Naive B cell (primary cell): ENCODE results near the gene ADAM15. TPM values are rescaled to one million over a fixed set of nuclear protein-coding genes. Genes with fewer than 3 reads are reported as not detected.
A peak's percentile ranks its signal among the peaks of the same experiment; 100 is the strongest.

ENCODE experiments used
- ATAC-seq, 2 donors: fragments of 150-1000 bp; cut with Tn5 transposase; 2 replicates each; pipeline ENCODE4 v1.10.0; 2021; ENCODE audit warnings: low read depth in 2 of 2, mild to moderate bottlenecking in 2 of 2, moderate library complexity in 2 of 2
- DNase-seq: peaks from one replicate; pipeline ENCODE4 v3.0.0; 2022
- H3K27ac Mint-ChIP-seq, 6 donors: one replicate each; pipeline ENCODE4 v1.8.0; 2020 to 2022; ENCODE audit warnings: mild to moderate bottlenecking in 6 of 6, mixed read lengths in 6 of 6, moderate library complexity in 5 of 6, inconsistent platforms in 2 of 6
- H3K27me3 Mint-ChIP-seq, 3 donors: one replicate each; pipeline ENCODE4 v1.8.0; 2021 to 2022; ENCODE audit warnings: mixed read lengths in 3 of 3, mild to moderate bottlenecking in 1 of 3
- H3K36me3 Mint-ChIP-seq, 2 donors: one replicate each; pipeline ENCODE4 v1.8.0; 2020 to 2022; ENCODE audit warnings: mixed read lengths in 2 of 2, inconsistent platforms in 1 of 2, mild to moderate bottlenecking in 1 of 2
- H3K4me1 Mint-ChIP-seq, 3 donors: one replicate each; pipeline ENCODE4 v1.8.0; 2020 to 2022; ENCODE audit warnings: mixed read lengths in 3 of 3, inconsistent platforms in 1 of 3, mild to moderate bottlenecking in 1 of 3, moderate library complexity in 1 of 3
- H3K4me3 Mint-ChIP-seq, 8 donors: one replicate each; pipeline ENCODE4 v1.8.0; 2020 to 2022; ENCODE audit warnings: mild to moderate bottlenecking in 8 of 8, mixed read lengths in 8 of 8, moderate library complexity in 8 of 8, inconsistent platforms in 2 of 8
- H3K9me3 Mint-ChIP-seq, 7 donors: one replicate each; pipeline ENCODE4 v1.8.0; 2020 to 2022; ENCODE audit warnings: mixed read lengths in 7 of 7, mild to moderate bottlenecking in 5 of 7, inconsistent platforms in 2 of 7, moderate library complexity in 1 of 7
- polyA plus RNA-seq, 6 donors: library from polyadenylated mRNA; unstranded; fragments of 300-500 nt; fragmentation: Illumina TruSeq; gene quantifications; one replicate each; pipeline ENCODE4 v1.2.3, GENCODE V29; 2021; ENCODE audit warnings: low read depth in 6 of 6

ADAM15 gene
- polyA plus RNA-seq = 1 to 10 TPM; 2.8 to 8.8 (median 7.0) TPM

DNA sequence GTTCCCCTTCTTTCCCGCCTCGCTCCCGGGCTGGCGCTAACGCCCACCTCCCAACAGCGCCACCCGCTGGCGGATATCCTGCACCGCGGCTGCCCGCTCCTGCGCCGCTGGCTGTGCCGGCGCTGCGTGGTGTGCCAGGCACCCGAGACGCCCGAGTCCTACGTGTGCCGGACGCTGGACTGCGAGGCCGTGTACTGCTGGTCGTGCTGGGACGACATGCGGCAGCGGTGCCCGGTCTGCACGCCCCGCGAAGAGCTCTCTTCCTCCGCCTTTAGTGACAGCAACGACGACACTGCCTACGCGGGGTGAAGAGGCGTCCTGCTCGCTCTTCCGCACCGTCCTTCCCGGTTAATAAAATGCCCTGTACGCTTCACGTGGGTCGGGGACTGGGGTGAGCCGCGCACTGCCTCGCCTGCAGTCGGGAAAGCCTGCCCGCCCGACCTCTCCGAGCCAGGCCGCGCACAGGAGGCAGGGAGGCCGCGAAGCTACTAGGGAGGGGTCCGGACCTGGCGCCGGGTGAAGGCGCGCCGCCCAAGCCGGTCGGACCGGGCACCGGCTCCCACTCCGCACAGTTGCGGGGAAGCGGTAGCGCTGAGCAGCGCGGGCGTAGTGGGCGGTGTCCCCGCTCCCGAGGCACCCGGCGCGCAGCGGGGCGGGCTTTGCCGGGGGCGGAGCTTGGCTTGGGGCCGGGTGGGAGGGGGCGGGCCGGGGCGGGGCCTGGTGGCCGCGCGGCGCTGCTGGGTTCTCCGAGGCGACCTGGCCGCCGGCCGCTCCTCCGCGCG is at the start of gene ADAM15:
TSS of gene ADAM15 (plus strand) at position 757 of the 782 bp plus-strand sequence. CDS start 71 bp downstream, outside the sequence.
- Mint-ChIP-seq H3K4me3 (peak within 1 kb of the TSS; percentile 83 to 94 (median 92)), H3K27me3 (peaks cover 0 to 6% (median 0%) of the 10 kb centered on the region in 3 donors), H3K27ac (peak within 1 kb of the TSS; percentile 54 to 87 (median 81)), H3K36me3 (no peaks in the 10 kb centered on the region), H3K4me1 (peaks cover 17 to 29% (median 28%) of the 10 kb centered on the region in 3 donors), H3K9me3 (no peaks in the 10 kb centered on the region)
- DNase-seq (peak; percentile 73), ATAC-seq (peak; percentile 74 to 78)

GRCh38 chr1:155001425-155001674 is 49.8 kb upstream of the ADAM15 start:
- no peak for ATAC-seq
- Mint-ChIP-seq H3K4me3 (peak overlapping the region; percentile 88 to 98 (median 96)), H3K9me3 (no peaks in the 10 kb centered on the region), H3K27ac (peak overlapping the region in 5 of 6 donors; percentile 76 to 94 (median 88)), H3K27me3 (no peaks in the 10 kb centered on the region), H3K4me1 (peaks cover 44 to 63% (median 46%) of the 10 kb centered on the region in 3 donors), H3K36me3 (no peaks in the 10 kb centered on the region)
- DNase-seq = peak; percentile 62

GRCh38 chr1:155001675-155002463 is 49.2 kb upstream of the ADAM15 start:
- no peaks in the 10 kb centered on the region for H3K27me3 Mint-ChIP-seq
- H3K9me3 Mint-ChIP-seq = no peaks in the 10 kb centered on the region
- H3K4me3 Mint-ChIP-seq = peak overlapping the region; percentile 91 to 98 (median 96)
- H3K36me3 Mint-ChIP-seq = no peaks in the 10 kb centered on the region
- H3K4me1 Mint-ChIP-seq = peaks cover 49 to 68% (median 51%) of the 10 kb centered on the region in 3 donors
- H3K27ac Mint-ChIP-seq = peak overlapping the region; percentile 88 to 96 (median 94)
- ATAC-seq (peak; percentile 74 to 75), DNase-seq (peak; percentile 97)

DNA sequence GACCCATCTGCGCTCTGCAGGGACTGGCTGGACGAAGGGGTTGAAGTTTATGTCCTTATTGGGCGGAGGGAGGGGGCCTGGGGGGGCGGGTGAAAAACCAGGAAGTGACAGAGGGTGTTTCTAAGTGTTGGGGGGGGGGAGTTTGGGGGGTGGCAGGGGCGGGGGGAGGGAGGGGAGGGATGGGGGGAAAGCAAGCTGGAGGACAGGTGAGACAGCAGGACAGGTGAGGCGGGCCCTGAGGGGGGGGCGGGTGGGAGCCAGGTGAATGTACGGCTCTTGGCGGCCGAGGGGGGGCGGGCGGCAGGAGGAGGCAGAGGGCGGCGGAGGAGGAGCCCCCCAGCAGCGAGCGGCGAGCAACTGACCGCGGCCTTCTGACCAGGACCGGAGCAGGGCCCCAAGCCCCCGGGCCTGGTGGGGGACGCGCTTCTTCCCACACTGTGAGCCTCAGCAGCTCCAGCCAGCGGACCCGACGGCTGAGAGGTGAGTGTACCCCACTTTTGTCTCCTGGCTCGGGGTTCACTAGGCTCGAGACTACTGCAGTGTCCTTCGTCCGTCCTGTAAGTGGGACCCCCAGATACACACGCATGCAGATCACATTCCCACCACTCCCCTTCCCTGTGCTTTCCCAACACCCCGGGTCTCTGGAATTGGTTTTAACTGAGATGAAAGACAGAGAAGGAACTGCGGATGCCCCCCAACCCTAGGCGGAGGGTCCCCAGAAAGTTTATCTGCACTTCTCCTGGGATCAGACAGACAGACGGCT is 48.5 kb upstream of the ADAM15 start, which contains the start of gene ZBTB7B:
TSS of gene ZBTB7B (plus strand) at position 339 of the 763 bp plus-strand sequence. CDS start 11,859 bp downstream, outside the sequence.
- DNase-seq (no peak), ATAC-seq (peak; percentile 5 to 6)
- H3K9me3 Mint-ChIP-seq = no peaks in the 10 kb centered on the region
- H3K36me3 Mint-ChIP-seq = no peaks in the 10 kb centered on the region
- peak within 1 kb of the TSS; percentile 94 to 98 (median 96) for H3K4me3 Mint-ChIP-seq
- H3K4me1 Mint-ChIP-seq = peaks cover 48 to 69% (median 57%) of the 10 kb centered on the region in 3 donors
- H3K27me3 Mint-ChIP-seq = no peaks in the 10 kb centered on the region
- peak within 1 kb of the TSS; percentile 89 to 98 (median 95) for H3K27ac Mint-ChIP-seq

GRCh38 chr1:155003227-155003765 is 47.8 kb upstream of the ADAM15 start:
- DNase-seq (no peak), ATAC-seq (no peak)
- Mint-ChIP-seq H3K27ac (peak overlapping the region; percentile 72 to 98 (median 91)), H3K36me3 (no peaks in the 10 kb centered on the region), H3K27me3 (no peaks in the 10 kb centered on the region), H3K4me1 (peaks cover 47 to 70% (median 56%) of the 10 kb centered on the region in 3 donors), H3K9me3 (no peaks in the 10 kb centered on the region), H3K4me3 (peak overlapping the region; percentile 94 to 98 (median 96))

- peak overlapping the region; percentile 94 to 98 (median 96) for H3K4me3 Mint-ChIP-seq
- H3K27ac Mint-ChIP-seq = peak overlapping the region in 5 of 6 donors; percentile 72 to 98 (median 93)
- ATAC-seq = no peak
- H3K36me3 Mint-ChIP-seq = no peaks in the 10 kb centered on the region
- H3K9me3 Mint-ChIP-seq = no peaks in the 10 kb centered on the region
- no peak for DNase-seq
- no peaks in the 10 kb centered on the region for H3K27me3 Mint-ChIP-seq
- H3K4me1 Mint-ChIP-seq = peaks cover 50 to 72% (median 55%) of the 10 kb centered on the region in 3 donors
Observed at GRCh38 chr1:155003766-155004351, 47.3 kb upstream of the ADAM15 start.

DNA sequence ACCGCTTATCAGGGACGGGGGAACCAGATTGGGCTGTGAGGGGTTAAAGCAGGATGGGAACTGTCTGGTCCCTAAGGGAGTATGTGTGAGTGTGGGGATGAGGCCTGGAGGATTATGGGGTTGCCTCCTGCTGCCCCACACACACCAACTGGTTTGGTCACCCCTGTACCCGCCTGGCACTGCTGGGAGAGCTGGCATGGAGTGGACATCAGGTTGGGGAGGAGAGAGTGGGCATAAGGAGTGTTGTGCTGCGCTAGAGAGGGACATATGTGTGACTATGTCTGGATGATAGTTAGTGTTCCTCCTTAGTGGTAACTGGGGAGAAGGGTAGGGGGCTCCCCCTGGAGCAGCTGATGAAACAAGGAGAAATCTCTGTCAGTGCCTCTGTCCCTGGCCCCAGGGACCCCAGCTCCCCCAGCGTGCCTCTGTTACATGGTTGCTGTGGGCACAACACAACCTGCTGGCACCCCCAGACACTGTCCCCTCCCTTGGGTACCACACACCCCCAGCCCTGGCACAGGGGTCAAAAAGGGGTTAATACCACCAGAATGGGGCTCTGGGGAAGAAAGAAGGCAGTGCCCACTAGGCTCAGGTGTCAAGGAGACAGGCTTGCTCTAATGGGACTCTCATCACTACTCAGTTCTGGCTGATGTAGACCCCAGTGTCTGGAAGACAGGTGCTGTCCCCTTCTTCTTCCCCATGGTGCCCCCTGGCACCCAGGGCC is 46.6 kb upstream of the ADAM15 start:
- Mint-ChIP-seq H3K27ac (peak overlapping the region; percentile 41 to 95 (median 90)), H3K36me3 (no peaks in the 10 kb centered on the region), H3K9me3 (no peaks in the 10 kb centered on the region), H3K4me3 (peak overlapping the region; percentile 82 to 98 (median 92)), H3K27me3 (no peaks in the 10 kb centered on the region), H3K4me1 (peaks cover 52 to 72% (median 56%) of the 10 kb centered on the region in 3 donors)
- ATAC-seq = no peak
- DNase-seq = no peak

- Mint-ChIP-seq H3K4me1 (peaks cover 53 to 72% (median 59%) of the 10 kb centered on the region in 3 donors), H3K9me3 (no peaks in the 10 kb centered on the region), H3K4me3 (peak overlapping the region; percentile 53 to 98 (median 87)), H3K27ac (peak overlapping the region; percentile 79 to 97 (median 92)), H3K36me3 (no peaks in the 10 kb centered on the region), H3K27me3 (no peaks in the 10 kb centered on the region)
- peak; percentile 54 for DNase-seq
- peak; percentile 15 to 16 for ATAC-seq
Observed at GRCh38 chr1:155005076-155006011, 45.8 kb upstream of the ADAM15 start.

GRCh38 chr1:155006601-155007101 is 44.5 kb upstream of the ADAM15 start:
- DNase-seq (peak; percentile 59), ATAC-seq (peak; percentile 33 to 38)
- Mint-ChIP-seq H3K27me3 (no peaks in the 10 kb centered on the region), H3K4me3 (peak overlapping the region; percentile 75 to 98 (median 86)), H3K9me3 (no peaks in the 10 kb centered on the region), H3K27ac (peak overlapping the region; percentile 89 to 97 (median 96)), H3K36me3 (no peaks in the 10 kb centered on the region), H3K4me1 (peaks cover 54 to 79% (median 68%) of the 10 kb centered on the region in 3 donors)

GRCh38 chr1:155007251-155007828 is 43.8 kb upstream of the ADAM15 start:
- DNase-seq = no peak
- Mint-ChIP-seq H3K9me3 (no peaks in the 10 kb centered on the region), H3K36me3 (no peaks in the 10 kb centered on the region), H3K4me1 (peaks cover 56 to 85% (median 72%) of the 10 kb centered on the region in 3 donors), H3K27ac (peak overlapping the region in 1 of 6 donors; percentile 96), H3K27me3 (no peaks in the 10 kb centered on the region), H3K4me3 (peak overlapping the region in 3 of 8 donors; percentile 87 to 98 (median 98))
- ATAC-seq = no peak
